GM23248 (cell line): ENCODE measurements around the gene CAB39. TPM values are rescaled to one million over a fixed set of nuclear protein-coding genes. Genes with fewer than 3 reads are reported as not detected.
A peak's percentile ranks its signal among the peaks of the same experiment; 100 is the strongest.

ENCODE experiments used
- DNase-seq: peaks from one replicate; pipeline ENCODE4 v3.0.0-alpha.2; 2015
- H2AFZ ChIP-seq: fragments of 200-600 bp; sonication (generic); 2 replicates; pipeline ENCODE4 v1.6.1; 2016; ENCODE audit warnings: antibody characterized with exemption
- H3F3A ChIP-seq: fragments of 200-600 bp; sonication (generic); 2 replicates; pipeline ENCODE4 v1.6.1; 2016; ENCODE audit warnings: mild to moderate bottlenecking, antibody characterized with exemption, mixed run types; ENCODE audit not compliant: insufficient read depth
- H3K27ac ChIP-seq: fragments of 200-600 bp; sonication (generic); 2 replicates; pipeline ENCODE4 v1.5.1; 2016; ENCODE audit warnings: mild to moderate bottlenecking
- H3K27me3 ChIP-seq: fragments of 200-600 bp; sonication (generic); replicated peaks from 2 replicates; pipeline ENCODE4 v1.6.1; 2016; ENCODE audit warnings: mild to moderate bottlenecking; ENCODE audit not compliant: insufficient read depth
- H3K36me3 ChIP-seq: fragments of 200-600 bp; sonication (generic); 2 replicates; pipeline ENCODE4 v1.6.1; 2016; ENCODE audit warnings: low read depth, mild to moderate bottlenecking
- H3K4me1 ChIP-seq: fragments of 200-600 bp; sonication (generic); 2 replicates; pipeline ENCODE4 v1.6.1; 2016; ENCODE audit warnings: mild to moderate bottlenecking; ENCODE audit not compliant: insufficient read depth
- H3K4me2 ChIP-seq: fragments of 200-600 bp; sonication (generic); one replicate; pipeline ENCODE4 v1.6.1; 2016; ENCODE audit warnings: mild to moderate bottlenecking; ENCODE audit not compliant: unreplicated experiment
- H3K4me3 ChIP-seq: fragments of 200-600 bp; sonication (generic); 2 replicates; pipeline ENCODE4 v1.5.1; 2016; ENCODE audit warnings: mild to moderate bottlenecking
- H3K79me2 ChIP-seq: fragments of 200-600 bp; sonication (generic); 2 replicates; pipeline ENCODE4 v1.6.1; 2016; ENCODE audit warnings: mild to moderate bottlenecking; ENCODE audit not compliant: insufficient read depth
- H3K9ac ChIP-seq: fragments of 200-600 bp; sonication (generic); 2 replicates; pipeline ENCODE4 v1.6.1; 2016; ENCODE audit warnings: mild to moderate bottlenecking
- H3K9me2 ChIP-seq: fragments of 200-600 bp; sonication (generic); 2 replicates; pipeline ENCODE4 v1.6.1; 2016; ENCODE audit warnings: mixed run types, mild to moderate bottlenecking, moderate library complexity; ENCODE audit not compliant: insufficient read depth
- H3K9me3 ChIP-seq: fragments of 200-600 bp; sonication (generic); one replicate; pipeline ENCODE4 v1.6.1; 2017; ENCODE audit warnings: low read depth
- H4K20me1 ChIP-seq: fragments of 200-600 bp; sonication (generic); 2 replicates; pipeline ENCODE4 v1.6.0; 2016; ENCODE audit not compliant: insufficient read depth
- EZH2 ChIP-seq: fragments of 200-600 bp; sonication (generic); IDR thresholded peaks from 2 replicates; pipeline ENCODE4 v1.6.1; 2018; ENCODE audit warnings: antibody characterized with exemption, mild to moderate bottlenecking; ENCODE audit not compliant: insufficient read depth, poor library complexity, severe bottlenecking
- EZH2phosphoT487 ChIP-seq: fragments of 200-600 bp; sonication (generic); IDR thresholded peaks from 2 replicates; pipeline ENCODE4 v1.6.1; 2018; ENCODE audit warnings: antibody characterized with exemption, moderate library complexity, mild to moderate bottlenecking, low read depth; ENCODE audit not compliant: insufficient read depth
- WGBS, 2 experiments: methylation state at CpG; one replicate each; pipeline ENCODE4 v1.1.6; 2015 to 2017; ENCODE audit warnings: low lambda C conversion rate in 2 of 2, low coverage in 1 of 2; ENCODE audit errors: missing lambda C conversion rate in 2 of 2; 5-methylcytosine and 5-hydroxymethylcytosine counted together
- in situ Hi-C: fragments of 300-500 bp; cut with MboI; formaldehyde crosslinking; loops from 2 replicates; pipeline ENCODE4 v1.15.0; 2020
- polyA plus RNA-seq: library from polyadenylated mRNA; unstranded; fragments of >200 nt; fragmentation: Nextera tagmentation; extraction: Ambion mirVana; gene quantifications from 2 replicates; pipeline ENCODE4 v1.2.1, GENCODE V29; 2016
- total RNA-seq: library from RNA; depleted of rRNA; stranded (reverse); fragments of >200 nt; shearing (Covaris generic); gene quantifications from 2 replicates; pipeline ENCODE4 v1.2.3, GENCODE V29; 2014

CAB39 gene
- total and polyA plus RNA-seq, 2 experiments from 2014 or later = 22.7 to 52.1 TPM

GRCh38 chr2:230751062-230751461, 38.4 kb downstream of the CAB39 start:
- no peaks in the 10 kb centered on the region for H3K36me3 ChIP-seq
- DNase-seq = peak; percentile 90
- peaks cover 6% of the 10 kb centered on the region; the same call in 1 of the 2 replicates for H3F3A ChIP-seq
- H3K9ac ChIP-seq = peak overlapping the region; percentile 29
- H2AFZ ChIP-seq = no peak overlapping the region
- TF ChIP-seq EZH2phosphoT487 (no peak), EZH2 (no peak)
- H3K9me2 ChIP-seq = no peaks in the 10 kb centered on the region
- H3K4me1 ChIP-seq = peaks cover 26% of the 10 kb centered on the region
- H3K79me2 ChIP-seq = peaks cover 100% of the 10 kb centered on the region
- H3K4me3 ChIP-seq = no peak overlapping the region
- H3K4me2 ChIP-seq = peak overlapping the region; percentile 16
- 1 to 3% methylated on average over 3 of the region's 3 CpGs for WGBS, 2 experiments
- no peaks in the 10 kb centered on the region for H3K27me3 ChIP-seq
- no peaks in the 10 kb centered on the region for H3K9me3 ChIP-seq
- peaks cover 4% of the 10 kb centered on the region; the same call in 1 of the 2 replicates for H4K20me1 ChIP-seq
- peak overlapping the region; percentile 70 for H3K27ac ChIP-seq
- in situ Hi-C loops = no loop called here

DNA sequence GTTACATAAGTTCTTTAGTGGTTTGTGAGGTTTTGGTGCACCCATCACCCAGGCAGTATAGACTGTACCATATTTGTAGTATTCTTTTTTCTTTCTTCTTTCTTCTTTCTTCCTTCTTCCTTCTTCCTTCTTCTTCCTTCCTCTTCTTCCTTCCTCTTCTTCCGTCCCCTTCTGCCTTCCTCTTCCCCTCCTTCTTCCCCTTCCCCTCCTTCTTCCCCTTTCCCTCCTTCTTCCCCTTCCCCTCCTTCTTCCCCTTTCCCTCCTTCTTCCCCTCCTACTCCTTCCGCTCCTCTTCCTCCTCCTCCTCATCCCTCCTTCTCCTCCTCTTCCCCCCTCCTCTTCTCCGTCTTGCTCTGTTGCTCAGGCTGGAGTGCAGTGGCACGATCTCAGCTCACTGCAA, 41.6 kb downstream of the CAB39 start:
- DNase-seq = no peak
- no peaks in the 10 kb centered on the region for H3K36me3 ChIP-seq
- no peak overlapping the region for H3K4me2 ChIP-seq
- peaks cover 100% of the 10 kb centered on the region for H3K79me2 ChIP-seq
- H3K9ac ChIP-seq = no peak overlapping the region
- peaks cover 49% of the 10 kb centered on the region for H3K4me1 ChIP-seq
- H4K20me1 ChIP-seq = peaks cover 7% of the 10 kb centered on the region; the same call in 1 of the 2 replicates
- peaks cover 19% of the 10 kb centered on the region for H3F3A ChIP-seq
- H3K9me2 ChIP-seq = no peaks in the 10 kb centered on the region
- no peak overlapping the region for H2AFZ ChIP-seq
- H3K9me3 ChIP-seq = no peaks in the 10 kb centered on the region
- WGBS, 2 experiments = 95 to 97% methylated on average over 4 of the region's 4 CpGs
- no peak overlapping the region for H3K4me3 ChIP-seq
- H3K27me3 ChIP-seq = no peaks in the 10 kb centered on the region
- TF ChIP-seq EZH2phosphoT487 (no peak), EZH2 (no peak)
- H3K27ac ChIP-seq = no peak overlapping the region
- in situ Hi-C loops = no loop called here

DNA sequence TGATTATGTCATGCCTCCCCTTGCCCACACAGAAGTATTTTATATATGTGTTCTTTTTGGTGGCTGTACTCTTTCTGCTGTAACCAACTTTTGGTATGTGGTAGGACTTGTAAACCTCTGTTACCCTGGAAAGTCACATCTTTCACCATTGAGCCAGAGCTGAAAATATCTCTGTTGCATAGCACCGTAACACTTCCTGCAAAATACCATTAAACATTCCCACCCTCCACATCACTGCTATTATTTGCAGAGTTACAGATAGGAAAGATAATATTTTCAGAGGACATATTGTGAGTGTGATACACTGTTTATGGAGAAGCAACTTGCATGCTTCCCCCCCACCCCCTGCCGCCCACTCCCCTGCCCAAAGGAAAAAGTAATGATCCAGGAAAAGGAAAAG, 44.8 kb downstream of the CAB39 start:
- WGBS, 2 experiments = 18 to 39% methylated on average over 2 of the region's 2 CpGs
- Histone ChIP-seq H3K4me1 (peaks cover 35% of the 10 kb centered on the region), H3K4me2 (peak overlapping the region; percentile 59), H3K79me2 (peaks cover 100% of the 10 kb centered on the region), H3K36me3 (peaks cover 21% of the 10 kb centered on the region), H3K9me2 (no peaks in the 10 kb centered on the region), H3K4me3 (no peak overlapping the region), H3F3A (peaks cover 27% of the 10 kb centered on the region), H4K20me1 (peaks cover 7% of the 10 kb centered on the region; the same call in 1 of the 2 replicates), H2AFZ (no peak overlapping the region), H3K27me3 (no peaks in the 10 kb centered on the region), H3K27ac (peak overlapping the region; percentile 63), H3K9me3 (no peaks in the 10 kb centered on the region), H3K9ac (peak overlapping the region; percentile 54)
- DNase-seq = peak; percentile 69
- TF ChIP-seq EZH2 = no peak
- no peak for TF ChIP-seq EZH2phosphoT487
- in situ Hi-C loops = no loop called here

GRCh38 chr2:230758566-230759480, 46.2 kb downstream of the CAB39 start:
- Histone ChIP-seq H2AFZ (no peak overlapping the region), H3K9me3 (no peaks in the 10 kb centered on the region), H3K4me3 (peak overlapping the region; percentile 31; the same call in 1 of the 2 replicates), H3F3A (peaks cover 27% of the 10 kb centered on the region), H3K27ac (peak overlapping the region; percentile 63), H3K36me3 (peaks cover 32% of the 10 kb centered on the region), H3K4me1 (peaks cover 35% of the 10 kb centered on the region), H4K20me1 (peaks cover 7% of the 10 kb centered on the region; the same call in 1 of the 2 replicates), H3K27me3 (no peaks in the 10 kb centered on the region), H3K4me2 (peak overlapping the region; percentile 59), H3K9me2 (no peaks in the 10 kb centered on the region), H3K9ac (peak overlapping the region; percentile 34), H3K79me2 (peaks cover 99% of the 10 kb centered on the region)
- peak; percentile 77 for DNase-seq
- WGBS, 2 experiments = 50 to 54% methylated on average over 6 of the region's 6 CpGs
- in situ Hi-C loops = no loop called here
- no peak for TF ChIP-seq EZH2phosphoT487
- TF ChIP-seq EZH2 = no peak
